HK-2 (cell line): ENCODE data around the gene IRF9.

Experiments used
- DNase-seq: peaks from one replicate; pipeline ENCODE4 v3.0.0-alpha.2; 2018; ENCODE audit not compliant: unreplicated experiment

Gene IRF9, protein sequence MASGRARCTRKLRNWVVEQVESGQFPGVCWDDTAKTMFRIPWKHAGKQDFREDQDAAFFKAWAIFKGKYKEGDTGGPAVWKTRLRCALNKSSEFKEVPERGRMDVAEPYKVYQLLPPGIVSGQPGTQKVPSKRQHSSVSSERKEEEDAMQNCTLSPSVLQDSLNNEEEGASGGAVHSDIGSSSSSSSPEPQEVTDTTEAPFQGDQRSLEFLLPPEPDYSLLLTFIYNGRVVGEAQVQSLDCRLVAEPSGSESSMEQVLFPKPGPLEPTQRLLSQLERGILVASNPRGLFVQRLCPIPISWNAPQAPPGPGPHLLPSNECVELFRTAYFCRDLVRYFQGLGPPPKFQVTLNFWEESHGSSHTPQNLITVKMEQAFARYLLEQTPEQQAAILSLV

DNA sequence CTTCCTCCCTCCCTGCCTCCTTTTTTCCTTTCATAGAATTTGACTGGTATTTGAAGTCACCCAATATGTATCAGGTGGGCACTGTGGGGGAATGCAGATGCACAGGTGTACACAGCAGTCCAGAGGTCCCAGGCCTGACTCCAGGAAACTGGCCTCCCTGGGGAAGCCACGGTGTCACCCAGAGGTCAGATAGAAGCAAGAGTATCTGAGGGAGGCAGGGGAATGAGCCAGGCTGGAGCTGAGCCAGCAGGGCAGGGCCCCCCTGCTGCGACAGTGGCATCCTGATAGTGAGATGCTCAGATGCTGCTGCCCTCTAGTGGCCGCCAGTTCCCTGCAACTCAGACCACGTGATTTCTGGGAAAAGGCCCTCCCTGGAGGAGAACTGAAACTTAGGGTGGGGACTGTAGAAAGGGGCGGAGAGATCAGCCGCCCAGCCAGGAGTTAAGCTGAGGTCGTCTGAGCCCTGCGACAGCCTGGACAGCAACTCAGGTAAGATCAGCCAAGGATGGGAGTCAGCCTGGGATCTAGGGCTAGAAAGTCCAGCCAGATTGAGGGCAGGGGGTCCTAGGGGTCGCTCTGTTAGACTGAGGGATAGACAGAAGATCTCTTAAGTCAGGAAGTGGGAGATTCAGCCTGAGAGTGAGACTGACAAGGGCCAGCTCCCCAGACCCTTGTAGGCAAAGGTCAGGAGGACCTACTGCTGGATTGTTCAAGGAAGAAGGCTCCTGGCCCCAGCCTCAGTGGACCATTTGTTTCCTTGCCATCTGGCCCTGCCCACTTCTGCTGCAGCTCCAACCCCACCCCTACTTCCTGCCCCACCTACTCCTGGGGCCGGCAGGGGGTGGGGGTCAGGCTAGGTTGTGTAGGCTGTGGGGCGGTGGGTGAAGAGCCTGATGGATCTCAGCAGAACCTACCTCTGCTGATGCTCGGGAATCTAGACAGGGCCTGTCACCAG, at the start of gene IRF9:
Gene IRF9 (plus strand): TSS at position 416 of the 955 bp plus-strand sequence. CDS start 880 bp downstream, outside the sequence.
- DNase-seq = peak; percentile 98

DNA sequence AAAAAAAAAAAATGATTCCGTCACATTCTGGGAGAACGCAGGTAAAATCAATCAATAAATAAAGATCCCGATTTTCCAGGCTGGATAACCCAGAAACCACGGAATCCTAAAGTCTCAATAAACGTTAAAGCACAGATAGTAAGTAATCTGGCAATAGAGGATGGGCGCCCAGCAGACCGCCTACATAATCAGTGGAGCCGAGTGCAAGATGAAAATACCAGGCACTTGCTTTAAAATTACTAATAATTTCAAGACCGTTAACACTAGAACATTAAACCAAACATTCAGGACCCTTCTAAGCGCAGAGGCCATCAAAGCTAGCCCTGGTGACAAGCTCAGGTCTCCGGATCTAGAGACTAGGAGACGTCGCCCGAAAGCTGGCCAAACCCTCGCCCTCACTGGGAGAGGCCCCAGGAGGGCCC, 47.7 kb upstream of the IRF9 start:
- DNase-seq = no peak

DNA sequence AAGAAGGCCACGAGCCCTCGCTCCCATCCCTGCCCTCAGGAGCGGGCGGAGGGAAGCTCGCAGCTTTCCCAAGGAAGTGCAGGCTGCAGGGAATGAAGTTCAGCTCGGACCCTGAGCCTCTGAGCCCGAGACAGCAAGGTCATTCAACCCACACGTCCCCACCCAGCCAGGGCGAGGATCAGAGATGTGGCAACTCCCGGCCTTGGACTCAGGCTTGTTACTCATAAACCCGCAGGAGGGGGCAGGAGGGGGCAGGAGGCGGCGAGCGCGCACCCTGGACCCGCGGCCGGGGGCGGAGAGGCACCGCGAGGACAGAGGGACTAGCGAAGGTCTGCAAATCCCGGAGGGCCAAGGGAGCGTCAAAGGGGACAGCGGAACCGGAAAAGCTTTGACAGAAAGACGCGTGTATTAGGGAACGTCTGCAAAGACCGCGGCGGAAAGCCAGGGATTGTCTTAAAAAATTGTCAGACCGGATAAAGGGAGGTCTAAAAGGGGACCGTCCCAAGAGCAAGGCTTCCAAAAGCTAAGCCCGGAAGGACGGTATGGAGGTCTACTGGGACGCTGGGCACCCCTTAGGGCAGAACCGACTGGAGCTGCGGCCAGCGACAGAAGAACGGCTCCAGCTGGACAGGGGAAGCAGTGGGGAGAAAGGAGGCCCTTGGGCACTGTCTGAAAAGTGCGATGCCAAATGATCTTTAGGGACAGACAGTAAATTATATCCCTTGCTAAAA, 47.1 kb upstream of the IRF9 start:
- peak; percentile 89 for DNase-seq

DNA sequence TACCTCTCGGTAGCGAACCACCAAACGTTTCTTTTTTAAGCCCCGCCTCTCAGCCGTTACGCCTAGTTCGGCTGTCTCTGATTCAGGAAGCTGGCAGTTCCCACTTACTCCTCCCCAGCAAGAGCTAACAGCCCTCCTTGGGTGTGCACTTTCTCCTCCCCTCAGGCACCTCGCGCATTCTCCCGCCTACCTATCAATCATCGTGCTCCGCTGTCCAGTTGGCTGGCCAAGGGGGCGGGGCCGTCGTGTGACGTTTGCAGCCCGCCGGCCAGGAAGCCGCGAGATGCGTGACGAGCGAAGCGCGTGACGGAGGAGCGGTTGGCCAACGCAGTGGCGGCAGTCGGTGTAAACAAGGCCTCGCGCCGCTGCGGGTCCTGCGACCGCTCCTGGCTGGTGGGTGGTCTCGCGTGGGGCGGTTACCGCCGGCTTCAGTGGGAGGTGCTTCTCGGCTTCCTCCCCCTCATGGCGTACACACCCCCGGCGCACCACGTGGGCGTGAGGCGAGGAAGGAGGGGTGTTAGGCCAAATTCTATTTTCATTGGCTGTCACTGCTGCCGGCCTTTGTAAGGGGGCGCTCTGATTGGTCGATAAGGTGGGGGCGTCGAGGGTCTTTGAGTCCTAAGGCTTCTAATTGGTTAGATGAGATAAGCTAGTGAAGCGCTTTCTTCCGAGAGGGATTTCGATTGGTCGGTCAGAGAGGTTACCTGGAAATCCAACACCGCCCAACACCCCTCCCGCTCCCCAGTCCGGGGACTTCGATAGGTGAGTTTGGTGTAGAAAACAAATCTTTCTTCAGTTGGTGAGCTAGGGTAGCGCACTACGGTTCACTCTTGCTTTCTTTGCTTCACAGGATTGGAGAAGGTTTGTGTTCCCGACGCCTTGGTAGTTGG, 46.3 kb upstream of the IRF9 start, which contains the start of the genes DCAF11 and NRL:
Gene DCAF11 (plus strand): TSS at position 246 of the 890 bp plus-strand sequence. CDS start 818 bp downstream, outside the sequence.
Gene NRL (minus strand): TSS at position 418 of the 890 bp plus-strand sequence. CDS start 32,101 bp downstream, outside the sequence.
- peak; percentile 99 for DNase-seq

DNA sequence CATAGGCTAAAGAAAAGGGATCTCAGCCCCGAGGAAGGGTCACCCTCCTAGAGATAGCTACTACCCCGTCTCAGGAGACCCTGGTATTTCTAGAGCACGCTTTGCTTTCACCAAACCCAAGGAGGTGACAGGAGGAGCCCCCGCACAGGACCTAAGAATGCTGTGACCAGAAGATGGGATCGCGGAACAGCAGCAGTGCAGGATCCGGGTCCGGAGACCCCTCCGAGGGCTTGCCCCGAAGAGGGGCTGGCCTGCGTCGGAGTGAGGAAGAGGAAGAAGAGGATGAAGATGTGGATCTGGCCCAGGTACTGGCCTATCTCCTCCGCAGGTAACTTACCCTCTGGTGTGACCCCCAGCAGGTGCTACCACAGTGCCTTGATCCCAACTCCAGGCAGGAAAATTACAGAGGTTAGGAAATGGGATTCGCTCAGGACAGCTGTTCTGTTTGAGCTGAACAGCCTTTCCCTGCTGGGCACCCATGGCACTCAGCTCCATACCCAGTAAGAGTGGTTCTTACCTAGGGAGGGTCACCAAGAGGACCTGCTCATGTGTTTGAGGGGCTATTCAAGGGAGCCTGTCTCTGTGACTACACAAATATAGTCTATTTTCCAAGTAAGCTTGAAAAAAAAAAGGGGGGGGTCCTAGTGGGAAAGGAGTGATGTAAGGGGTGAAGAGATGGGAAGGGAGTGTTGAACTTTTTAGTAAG, 45.5 kb upstream of the IRF9 start:
- no peak for DNase-seq

DNA sequence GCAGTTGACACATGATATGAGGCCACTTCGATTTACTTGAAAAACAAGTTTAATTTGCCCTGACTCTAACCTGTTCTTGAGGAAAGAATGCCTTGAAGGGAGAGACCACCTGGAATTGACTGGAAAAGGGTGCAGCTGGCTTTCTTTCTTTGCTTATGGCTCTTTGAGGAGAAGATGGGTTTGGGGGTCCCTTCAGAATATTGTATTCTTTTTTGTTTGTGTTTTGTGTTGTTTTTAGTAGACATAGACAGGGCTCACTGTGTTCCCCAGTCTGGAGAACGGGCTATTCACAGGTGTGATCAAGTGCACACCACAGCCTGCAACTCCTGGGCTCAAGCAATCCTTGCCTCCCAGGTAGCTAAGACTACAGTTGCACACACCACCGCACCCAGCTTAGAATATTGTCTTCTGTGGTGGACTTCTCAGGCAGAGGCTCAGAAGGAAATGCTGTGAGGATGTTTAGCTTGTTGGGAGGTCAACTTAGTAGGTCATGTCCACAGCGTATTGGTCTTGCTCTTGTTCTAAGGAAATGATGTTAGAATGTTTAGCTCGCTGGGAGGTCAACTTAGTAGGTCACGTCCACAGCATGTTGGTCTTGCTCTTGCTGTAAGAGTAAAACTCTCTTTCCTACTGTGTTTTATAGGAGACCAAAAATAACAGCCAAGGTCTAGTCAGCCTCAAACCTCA, 44.8 kb upstream of the IRF9 start:
- DNase-seq = no peak

DNA sequence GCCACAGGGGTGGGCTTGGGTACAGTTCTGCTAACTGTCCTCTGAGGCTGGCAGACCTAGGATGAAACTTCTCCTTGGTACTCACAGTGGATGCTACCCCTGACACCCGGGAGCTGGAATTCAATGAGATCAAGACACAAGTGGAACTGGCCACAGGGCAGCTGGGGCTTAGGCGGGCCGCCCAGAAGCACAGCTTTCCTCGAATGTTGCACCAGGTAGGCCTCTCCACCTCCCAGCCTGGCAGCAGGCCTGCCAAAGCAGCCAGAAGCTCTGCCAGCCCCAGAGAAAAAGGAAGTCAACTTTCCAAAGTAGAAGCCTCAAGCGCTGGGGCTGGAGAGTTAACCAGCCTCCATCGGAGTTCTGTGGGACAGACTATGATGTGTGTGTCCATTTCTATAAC, 43.9 kb upstream of the IRF9 start:
- no peak for DNase-seq

DNA sequence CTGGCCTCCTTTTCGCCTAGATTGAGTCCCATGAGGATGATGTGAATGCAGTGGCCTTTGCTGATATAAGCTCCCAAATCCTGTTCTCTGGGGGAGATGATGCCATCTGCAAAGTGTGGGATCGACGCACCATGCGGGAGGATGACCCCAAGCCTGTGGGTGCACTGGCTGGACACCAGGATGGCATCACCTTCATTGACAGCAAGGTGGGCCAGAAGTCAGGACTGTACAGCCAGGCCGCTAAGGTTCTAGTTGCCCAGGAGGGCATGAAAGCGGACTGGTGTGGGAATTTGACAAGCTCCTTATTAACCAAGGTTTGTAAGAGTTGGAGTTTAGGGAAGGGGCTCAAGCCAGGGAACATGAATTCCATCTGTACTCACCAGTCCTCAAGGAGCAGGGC, 41.4 kb upstream of the IRF9 start:
- DNase-seq = no peak

DNA sequence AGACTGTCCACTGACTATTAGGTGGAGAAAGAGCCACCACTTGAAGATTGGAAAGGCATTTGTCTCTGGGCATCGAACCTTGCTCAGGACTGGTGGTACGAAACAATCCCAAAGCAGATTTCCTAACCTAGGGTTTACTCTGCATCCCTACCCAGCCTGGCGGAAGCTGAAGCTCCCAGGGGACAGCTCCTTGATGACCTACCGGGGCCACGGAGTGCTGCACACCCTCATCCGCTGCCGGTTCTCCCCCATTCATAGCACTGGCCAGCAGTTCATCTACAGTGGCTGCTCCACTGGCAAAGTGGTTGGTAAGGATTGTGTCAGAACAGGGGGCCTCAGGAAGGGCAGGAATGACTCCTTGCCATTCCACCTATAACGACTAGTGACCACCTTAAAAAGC, 39.9 kb upstream of the IRF9 start:
- no peak for DNase-seq

DNA sequence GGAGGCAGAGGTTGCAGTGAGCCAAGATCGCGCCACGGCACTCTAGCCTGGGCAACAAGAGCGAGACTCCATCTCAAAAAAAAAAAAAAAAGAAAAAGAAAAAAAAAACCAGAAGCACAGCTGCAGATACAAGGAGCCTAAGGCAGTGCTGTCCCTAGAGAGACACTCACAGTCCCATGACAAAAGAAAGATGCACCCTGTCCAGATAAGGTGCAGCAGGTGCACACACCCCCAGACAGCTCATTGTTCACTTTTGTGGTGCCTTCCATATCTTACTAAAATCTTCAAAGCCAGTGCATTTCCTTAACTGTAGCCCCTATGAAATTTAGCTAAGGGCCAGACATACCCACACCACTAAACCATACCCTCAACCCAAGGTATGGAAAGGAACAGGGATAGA, 38.6 kb upstream of the IRF9 start:
- DNase-seq = no peak

DNA sequence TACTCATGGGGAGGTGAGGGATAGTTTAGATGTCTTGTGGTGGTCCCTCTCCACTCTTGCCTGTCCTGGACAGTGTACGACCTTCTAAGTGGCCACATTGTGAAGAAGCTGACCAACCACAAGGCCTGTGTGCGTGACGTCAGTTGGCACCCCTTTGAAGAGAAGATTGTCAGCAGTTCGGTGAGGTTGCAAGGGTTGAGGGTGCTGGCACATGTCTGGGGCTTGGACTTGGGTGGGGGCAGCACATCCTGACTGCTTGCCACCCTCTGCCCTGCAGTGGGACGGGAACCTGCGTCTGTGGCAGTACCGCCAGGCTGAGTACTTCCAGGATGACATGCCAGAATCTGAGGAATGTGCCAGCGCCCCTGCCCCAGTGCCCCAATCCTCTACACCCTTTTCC, 38.2 kb upstream of the IRF9 start:
- DNase-seq = no peak

DNA sequence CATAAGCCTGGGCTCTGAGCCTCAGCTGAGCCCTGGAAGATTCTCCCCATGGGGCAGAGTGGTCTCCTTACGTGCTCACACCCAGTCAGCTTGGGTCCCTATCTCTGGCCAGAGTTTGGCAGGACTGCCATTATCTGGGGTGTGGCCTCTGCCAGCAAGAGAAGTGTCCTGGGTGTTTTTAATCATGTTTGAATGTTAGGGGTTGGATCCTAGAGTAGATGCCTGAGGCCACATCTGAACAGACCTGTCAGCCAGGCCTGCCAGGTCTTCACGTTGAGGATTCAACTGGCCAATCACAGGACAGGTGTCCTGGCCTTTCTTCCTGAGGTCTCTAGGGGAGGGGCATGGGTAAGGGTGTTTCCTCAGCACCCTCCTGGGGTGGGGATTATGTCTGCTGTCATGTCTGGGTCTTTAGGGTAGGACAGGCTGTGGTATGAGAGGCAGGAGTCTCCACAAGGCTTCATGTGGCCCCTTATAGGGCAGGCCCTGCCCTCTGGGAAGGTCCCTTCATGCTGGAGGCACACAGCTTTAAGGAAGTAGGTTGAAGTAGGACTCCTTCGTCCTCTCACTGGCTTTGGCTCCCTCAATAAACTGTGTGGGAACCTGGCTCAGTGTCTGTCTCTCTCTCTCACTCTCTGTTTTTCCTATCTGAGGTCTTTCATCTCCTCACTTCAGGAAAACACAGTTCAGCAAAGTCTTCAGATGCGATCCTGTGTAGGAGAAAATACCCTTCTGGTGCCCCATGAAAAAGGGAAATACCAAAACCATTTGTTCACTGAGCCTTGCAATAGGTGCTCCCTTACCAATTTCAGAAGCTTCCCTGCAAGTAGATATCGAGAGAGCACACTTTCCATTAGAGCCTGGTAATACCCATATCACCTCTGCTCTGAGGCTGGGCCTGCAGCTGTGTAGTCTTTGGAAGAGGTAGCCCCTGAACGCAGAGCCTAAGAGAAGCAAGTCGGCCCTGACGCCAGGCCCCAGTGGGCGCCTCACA, 37.3 kb upstream of the IRF9 start:
- no peak for DNase-seq

DNA sequence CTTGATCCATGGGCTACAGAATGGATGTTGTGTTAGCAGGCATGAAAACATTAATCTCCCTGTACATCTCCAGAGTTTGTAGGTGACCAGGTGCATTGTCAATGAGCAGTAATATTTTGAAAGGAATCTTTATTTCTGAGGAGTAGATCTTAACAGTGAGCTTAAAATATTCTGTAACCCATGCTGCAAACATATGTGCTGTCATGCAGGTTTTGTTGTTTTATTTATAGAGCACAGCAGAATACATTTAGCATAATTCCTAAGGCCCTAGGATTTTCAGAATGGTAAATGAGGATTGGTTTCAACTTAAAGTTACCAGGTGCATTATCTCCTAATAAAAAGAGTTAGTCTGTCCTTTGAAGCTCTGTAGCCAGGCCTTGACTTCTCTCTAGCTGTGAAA, 34.1 kb upstream of the IRF9 start:
- no peak for DNase-seq

DNA sequence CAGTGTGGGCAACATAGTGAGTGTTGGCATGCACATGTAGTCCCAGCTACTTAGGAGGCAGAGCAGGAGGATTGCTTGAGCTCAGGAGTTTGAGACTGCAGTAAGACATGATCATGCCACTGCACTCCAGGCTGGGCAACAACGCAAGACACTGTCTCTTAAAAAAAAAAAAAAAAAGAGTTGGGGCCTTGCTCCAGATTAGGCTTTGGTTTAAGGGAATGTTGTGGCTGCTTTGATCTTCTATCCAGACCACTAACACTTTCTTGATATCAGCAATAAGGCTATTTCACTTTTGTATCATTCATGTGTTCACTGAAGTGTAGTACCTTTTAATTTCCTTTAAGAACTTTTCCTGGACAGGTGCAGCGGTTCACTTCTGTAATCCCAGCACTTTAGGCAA, 33.4 kb upstream of the IRF9 start:
- DNase-seq = no peak

DNA sequence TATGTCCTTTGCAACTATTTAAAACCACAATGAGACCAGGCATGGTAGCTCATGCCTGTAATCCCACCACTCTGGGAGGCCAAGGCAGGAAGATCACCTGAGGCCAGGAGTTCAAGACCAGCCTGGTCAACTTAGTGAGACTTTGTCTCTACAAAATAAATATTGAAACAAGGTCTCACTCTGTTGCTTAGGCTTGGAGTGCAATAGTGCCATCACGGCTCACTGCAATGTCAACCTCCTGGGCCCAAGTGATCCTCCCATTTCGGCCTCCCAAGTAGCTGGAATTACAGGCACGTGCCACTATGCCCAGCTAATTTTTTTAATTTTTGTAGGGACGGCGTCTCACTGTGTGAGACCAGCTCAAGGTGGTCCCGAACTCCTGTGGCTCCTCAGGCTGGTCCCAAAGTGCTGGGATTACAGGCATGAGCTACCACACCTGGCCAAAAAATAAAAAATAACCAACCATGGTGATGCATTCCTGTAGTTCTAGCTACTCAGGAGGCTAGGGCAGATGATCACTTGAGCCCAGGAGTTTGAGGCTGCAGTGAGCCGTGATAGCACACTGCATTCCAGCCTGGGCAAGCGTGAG, 31.6 kb upstream of the IRF9 start:
- DNase-seq = no peak

DNA sequence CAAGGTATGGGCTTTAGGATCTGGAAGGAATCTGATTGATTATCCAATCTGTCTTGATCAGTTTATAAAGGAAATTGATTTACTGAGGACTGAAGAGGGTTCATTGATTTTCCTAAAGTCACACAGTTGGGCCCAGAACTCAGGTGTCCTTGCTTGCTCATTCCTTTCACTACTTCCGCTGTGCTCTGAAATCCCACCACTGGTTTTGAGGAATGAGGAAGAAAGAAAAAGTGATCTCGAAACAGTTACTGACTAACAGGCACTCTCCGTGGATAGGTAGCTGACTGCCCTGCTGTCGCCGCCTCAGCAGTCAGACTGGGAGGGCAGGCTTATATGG, 30.7 kb upstream of the IRF9 start, which contains the start of gene FITM1:
Gene FITM1 (plus strand): TSS at position 280 of the 337 bp plus-strand sequence. CDS start 905 bp downstream, outside the sequence.
- DNase-seq = no peak

DNA sequence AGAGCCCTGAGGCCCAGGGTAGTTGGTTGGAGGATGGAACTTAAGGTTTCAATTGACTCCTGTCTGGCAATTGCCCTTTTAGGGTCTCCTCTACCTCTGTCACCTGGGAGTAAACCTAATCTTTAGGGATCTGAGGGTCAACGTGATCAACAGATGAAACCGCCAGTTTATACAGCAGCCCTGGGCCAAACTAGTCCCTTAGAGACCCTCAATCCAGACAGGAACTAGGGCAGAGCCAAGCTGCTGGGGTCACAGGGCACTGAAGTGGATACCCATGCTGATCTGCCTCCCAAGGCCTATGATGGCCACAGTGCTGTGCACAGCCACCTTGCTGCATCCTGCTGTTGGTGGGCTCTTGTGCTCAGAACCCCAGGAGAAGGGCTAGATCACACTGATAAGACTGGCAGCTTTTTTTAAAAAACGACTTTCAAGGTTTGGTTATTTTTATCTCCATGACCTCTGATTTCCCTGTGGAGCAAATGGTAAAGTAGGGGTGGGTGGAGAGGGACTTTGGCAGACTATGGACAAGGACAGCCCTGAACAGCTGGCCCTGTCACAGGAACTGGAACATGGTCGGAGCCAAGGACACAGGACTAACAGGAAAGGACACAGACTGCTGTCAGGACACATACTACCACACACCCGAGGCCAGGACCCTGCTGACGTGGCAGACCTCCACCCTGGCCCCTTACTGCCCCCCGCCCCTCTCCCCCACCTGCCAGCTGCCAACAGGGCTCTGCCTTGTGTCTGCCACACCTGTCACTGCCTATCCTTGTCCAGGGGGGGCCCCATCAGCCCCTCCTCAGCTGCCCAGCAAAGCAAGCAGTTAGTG, 30.1 kb upstream of the IRF9 start:
- DNase-seq = no peak
